IMR-90 (cell line): Measurements from ENCODE around the gene TFE3.

Experiments
- CTCF ChIP-seq: conservative IDR thresholded peaks from 2 replicates; pipeline ENCODE4 v1.5.1; 2012; ENCODE audit warnings: mild to moderate bottlenecking, low read depth, low read length, improper control_type of control experiment
- FOS ChIP-seq: fragments of 150-350 bp; IDR thresholded peaks from 2 replicates; pipeline ENCODE4 v1.6.1; 2016; ENCODE audit warnings: low read depth, low read length
- POLR2A ChIP-seq: IDR thresholded peaks from 2 replicates; pipeline ENCODE4 v1.6.1; 2012; ENCODE audit warnings: mild to moderate bottlenecking, low read depth, low read length
- RAD21 ChIP-seq: IDR thresholded peaks from 2 replicates; pipeline ENCODE4 v1.6.1; 2012; ENCODE audit warnings: low read length, improper control_type of control experiment
- RFX5 ChIP-seq: IDR thresholded peaks from 2 replicates; pipeline ENCODE4 v1.8.0; 2012; ENCODE audit warnings: low read depth, mild to moderate bottlenecking, low read length, moderate library complexity
- USF2 ChIP-seq: fragments of 150-350 bp; IDR thresholded peaks from 2 replicates; pipeline ENCODE4 v1.6.1; 2017; ENCODE audit warnings: mild to moderate bottlenecking, antibody characterized with exemption, low read length, low read depth

- TF ChIP-seq FOS, result no peak
- no peak for TF ChIP-seq POLR2A
- no peak for TF ChIP-seq CTCF
- TF ChIP-seq USF2, result no peak
- TF ChIP-seq RFX5, result no peak
- TF ChIP-seq RAD21, result no peak
These were observed 59.3 kb downstream of the TFE3 start for GRCh38 chrX:48983896-48984295.
